Measurements from ENCODE around the gene C1orf174. TPM values are rescaled to one million over a fixed set of nuclear protein-coding genes. Genes with fewer than 3 reads are reported as not detected.

C1orf174 gene
- polyA plus RNA-seq, 4 donors = 27.9 to 33.2 (median 29.7) TPM

- DNase-seq (ENCODE audit: low read depth in 4 of 4, low spot score in 3 of 4) = no peak
These were observed 1.7 kb downstream of the C1orf174 start for GRCh38 chr1:3898475-3898735.

GRCh38 chr1:3896396-3897000 is 3.6 kb downstream of the C1orf174 start:
- DNase-seq (ENCODE audit: low read depth in 4 of 4, low spot score in 3 of 4) = no peak

DNA sequence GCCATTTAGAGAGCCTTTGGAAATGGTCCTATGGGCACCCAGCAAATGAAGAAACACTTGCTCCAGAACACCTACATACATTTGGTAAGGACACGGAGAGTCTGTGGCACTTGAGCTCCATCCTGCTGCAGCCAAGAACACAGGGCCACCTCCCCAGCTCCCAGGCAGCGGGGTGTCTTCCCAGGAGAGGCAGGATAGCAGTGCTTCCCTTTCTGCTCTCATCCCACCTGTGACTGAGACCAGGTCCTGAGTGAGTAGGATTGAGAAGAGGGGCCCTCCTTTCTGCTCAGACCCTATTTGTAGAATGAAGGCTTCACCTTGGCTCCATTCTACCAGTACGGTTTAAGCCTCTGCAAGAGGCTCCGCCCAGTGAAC is 4.1 kb downstream of the C1orf174 start:
- DNase-seq (ENCODE audit: low read depth in 4 of 4, low spot score in 3 of 4) = no peak

DNA sequence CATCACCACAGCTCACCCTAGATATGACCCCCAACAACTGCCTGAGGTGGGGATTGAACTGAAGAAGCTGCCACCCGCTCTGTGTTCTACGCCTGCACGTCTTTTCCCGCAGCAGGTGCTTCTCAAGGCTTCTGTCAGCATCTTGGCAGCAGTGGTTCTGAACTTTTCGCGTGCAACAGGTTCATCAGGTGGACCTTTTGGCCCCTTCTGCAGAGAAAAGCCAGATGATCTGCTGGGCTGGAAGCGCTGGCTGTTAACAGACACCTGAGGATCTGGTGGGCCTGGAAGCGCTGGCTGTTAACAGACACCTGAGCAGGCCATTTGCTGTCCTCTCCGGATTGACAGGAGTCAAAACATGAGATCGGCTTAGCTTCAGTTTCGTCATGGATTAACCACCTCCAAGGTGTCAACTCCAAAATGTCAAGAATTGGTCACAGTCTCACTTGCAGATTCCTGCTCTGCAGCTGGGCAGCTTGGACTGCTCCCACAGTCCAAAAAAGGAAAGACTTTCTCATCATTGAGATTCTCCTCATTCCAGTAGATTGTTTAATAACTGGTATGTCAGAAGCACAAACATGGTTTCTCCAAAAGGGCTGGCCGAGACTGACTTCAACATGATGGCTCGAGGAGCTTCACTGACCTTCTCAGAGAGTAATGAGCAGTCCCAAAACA is 4.7 kb downstream of the C1orf174 start:
- no peak for DNase-seq (ENCODE audit: low read depth in 4 of 4, low spot score in 3 of 4)

GRCh38 chr1:3894626-3895278 is 5.3 kb downstream of the C1orf174 start:
- DNase-seq (ENCODE audit: low read depth in 4 of 4, low spot score in 3 of 4) = no peak

GRCh38 chr1:3893190-3893589 is 6.9 kb downstream of the C1orf174 start:
- DNase-seq (ENCODE audit: low read depth in 4 of 4, low spot score in 3 of 4) = no peak

DNA sequence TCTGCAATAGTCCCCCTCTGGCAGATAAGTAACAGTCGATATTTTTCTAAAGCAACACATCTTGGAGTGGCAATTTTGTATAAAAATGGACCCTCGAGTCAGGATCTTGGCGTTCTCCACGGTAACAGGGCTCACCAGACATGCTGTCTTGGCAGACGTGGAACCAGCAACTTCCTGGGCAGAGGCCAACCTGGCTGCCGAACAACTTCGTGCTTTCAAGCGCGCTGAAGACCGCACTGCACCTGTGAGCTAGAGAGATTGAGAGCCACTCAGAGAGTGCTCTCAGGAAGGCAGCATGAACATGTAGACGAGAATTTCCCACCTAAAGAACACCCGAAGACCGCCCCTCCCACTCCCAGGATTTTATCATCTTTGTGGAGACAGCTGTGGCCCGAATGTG is 7.3 kb downstream of the C1orf174 start:
- no peak for DNase-seq (ENCODE audit: low read depth in 4 of 4, low spot score in 3 of 4)

DNA sequence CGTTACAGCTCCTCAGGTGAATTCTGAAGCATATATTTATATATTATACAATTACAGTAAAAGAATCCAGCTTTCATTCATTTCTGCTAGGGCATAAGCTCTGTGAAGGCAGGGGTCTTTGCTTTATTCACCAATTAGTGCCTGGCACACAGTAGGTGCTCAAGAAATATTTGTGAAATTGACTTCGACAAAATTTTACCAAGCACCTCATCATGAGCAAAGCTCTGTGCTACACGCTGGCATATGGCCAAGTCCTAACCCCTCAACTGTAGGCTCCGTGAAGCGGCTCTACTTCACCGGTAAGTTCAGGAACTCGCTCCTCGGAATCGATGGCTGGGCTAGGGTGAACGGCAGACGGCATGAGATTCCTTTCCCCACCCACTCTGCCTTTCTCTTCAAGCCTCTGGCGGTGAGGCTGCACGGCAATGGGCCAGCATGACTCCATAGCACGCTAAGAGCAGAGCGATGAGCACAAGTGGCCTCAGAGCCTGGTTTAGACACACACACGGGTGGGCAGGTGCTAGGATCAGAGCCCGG is 8.7 kb downstream of the C1orf174 start:
- DNase-seq (ENCODE audit: low read depth in 4 of 4, low spot score in 3 of 4) = no peak

- DNase-seq (ENCODE audit: low read depth in 4 of 4, low spot score in 3 of 4) = no peak
These were observed 9.4 kb downstream of the C1orf174 start for GRCh38 chr1:3890389-3891328.

- no peak for DNase-seq (ENCODE audit: low read depth in 4 of 4, low spot score in 3 of 4)
These were observed 10.1 kb downstream of the C1orf174 start for GRCh38 chr1:3889936-3890335.

DNA sequence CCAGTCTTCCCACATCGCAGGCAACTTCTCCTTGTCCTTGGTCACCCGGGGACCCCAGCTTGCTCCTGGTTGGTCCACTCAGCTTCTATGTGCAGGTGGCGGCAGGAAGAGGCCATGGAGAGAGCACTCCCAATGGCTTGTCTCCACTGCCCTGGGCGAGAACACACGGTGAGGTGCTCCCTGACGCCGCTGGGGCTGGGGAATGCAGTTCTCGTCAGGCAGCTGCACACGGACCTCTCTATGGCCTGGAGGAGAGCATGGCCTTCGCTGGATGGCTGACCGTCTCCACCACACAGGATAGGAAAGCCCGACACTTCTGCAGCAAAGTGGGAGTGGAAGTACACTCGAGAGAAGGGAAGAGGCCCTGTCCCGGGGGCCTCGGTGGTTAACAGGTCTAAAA is 11.8 kb downstream of the C1orf174 start:
- no peak for DNase-seq (ENCODE audit: low read depth in 4 of 4, low spot score in 3 of 4)

DNA sequence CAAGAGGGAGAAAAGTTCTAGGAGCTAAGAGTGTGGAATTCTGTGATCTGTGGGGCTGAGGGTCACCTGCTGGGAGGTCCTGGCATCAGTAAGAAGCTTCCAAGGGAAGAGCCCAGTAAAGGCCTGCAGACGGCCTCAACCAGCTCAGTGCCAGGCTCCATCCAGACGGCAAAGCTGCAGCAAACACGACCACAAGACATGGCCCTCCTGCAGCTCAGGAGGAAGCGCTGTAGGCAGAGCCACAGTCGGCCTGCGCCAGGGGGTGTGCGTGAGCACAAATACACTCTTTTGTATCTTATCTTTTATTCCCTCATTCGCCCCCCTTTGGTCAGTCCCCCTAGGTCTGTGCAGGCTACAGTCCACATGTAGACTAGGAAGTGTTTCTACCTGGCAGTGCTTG is 13.4 kb downstream of the C1orf174 start:
- no peak for DNase-seq (ENCODE audit: low read depth in 4 of 4, low spot score in 3 of 4)

DNA sequence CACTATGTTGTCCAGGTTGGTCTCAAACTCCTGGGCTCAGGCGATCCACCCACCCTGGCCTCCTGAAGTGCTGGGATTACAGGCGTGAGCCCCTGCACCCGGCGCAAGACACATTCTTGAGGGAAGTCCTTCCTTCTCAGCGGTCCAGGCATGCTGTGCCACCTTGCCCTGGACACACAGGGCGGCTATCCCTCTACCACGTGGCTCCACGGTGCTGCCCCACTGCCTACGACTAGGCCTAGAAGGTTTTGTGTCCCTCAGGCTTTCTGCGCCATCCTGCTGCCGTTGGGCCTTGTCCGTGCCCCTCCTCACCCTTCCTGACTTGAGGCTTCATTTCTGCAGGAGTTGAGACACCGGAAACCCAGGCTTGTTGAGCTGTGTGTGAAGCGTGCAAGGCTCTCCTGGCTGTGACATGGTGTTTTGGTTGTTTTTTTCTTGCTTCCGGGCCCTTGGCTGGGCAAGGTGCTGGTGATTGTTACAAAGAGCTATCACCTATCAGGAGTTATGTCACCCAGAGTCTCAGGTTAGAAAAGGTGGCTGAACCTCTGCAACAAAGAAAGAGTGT is 13.9 kb downstream of the C1orf174 start:
- no peak for DNase-seq (ENCODE audit: low read depth in 4 of 4, low spot score in 3 of 4)

DNA sequence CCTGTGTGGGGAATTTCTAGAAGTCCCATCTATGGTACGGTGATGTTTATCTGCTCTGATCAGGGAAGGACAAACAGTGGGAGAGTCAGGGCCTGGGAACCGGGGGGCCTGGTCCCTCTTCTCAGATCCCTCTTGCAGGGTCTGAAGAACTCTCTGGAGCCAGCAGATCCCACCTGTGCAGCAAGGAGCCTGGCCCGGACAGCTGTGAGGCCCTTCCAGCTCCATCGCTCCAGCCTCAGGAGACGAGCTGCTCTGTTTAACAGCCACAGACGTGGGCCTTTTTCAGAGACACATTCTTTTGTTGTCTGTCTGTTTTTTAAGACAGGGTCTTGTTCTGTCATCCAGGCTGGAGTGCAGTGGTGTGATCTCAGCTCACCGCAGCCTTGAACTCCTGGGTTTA is 14.5 kb downstream of the C1orf174 start:
- no peak for DNase-seq (ENCODE audit: low read depth in 4 of 4, low spot score in 3 of 4)

- DNase-seq (ENCODE audit: low read depth in 4 of 4, low spot score in 3 of 4) = no peak
These were observed 15.1 kb downstream of the C1orf174 start for GRCh38 chr1:3884966-3885365.

DNA sequence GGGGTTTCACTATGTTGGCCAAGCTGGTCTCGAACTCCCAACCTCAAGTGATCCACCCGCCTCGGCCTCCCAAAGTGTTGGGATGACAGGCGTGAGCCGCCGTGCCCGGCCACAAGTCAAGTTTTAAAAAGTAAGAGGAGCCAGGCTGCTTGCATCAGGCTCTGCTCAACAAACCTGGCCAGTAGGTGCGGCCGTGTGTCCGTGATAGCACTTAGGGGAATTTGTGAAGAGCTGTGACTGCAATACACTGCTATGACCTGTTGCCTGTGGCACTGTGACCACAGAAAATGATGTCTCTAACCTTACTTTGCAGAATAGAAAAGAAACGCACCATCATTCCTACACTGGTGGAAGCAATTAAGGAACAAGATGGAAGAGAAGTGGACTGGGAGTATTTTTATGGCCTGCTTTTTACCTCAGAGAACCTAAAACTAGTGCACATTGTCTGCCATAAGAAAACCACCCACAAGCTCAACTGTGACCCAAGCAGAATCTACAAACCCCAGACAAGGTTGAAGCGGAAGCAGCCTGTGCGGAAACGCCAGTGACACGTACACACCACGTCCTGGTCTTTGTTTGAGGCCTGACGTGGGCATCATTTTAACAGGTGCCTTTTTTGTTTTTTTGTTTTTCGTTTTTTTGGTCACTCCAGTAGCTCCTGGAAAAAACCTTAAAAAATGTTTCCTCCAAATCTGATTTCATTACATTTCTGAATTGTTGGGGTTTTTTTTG is 16.7 kb downstream of the C1orf174 start:
- DNase-seq (ENCODE audit: low read depth in 4 of 4, low spot score in 3 of 4) = no peak

DNA sequence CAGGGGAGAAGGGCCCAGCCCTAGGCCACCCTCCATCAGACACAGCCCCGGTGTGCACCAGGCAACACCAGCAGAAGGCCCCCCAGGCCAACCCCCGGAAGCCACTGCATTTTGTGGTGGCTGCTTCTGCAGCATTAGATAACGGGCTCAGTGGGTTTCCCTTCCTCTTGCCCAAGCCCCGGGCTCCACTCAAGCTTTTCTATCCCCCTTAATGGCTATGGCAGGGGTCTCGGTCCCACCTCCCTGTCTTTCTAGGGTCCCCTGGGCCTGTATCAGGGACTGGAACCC is 18.9 kb downstream of the C1orf174 start:
- DNase-seq (ENCODE audit: low read depth in 4 of 4, low spot score in 3 of 4) = no peak

DNA sequence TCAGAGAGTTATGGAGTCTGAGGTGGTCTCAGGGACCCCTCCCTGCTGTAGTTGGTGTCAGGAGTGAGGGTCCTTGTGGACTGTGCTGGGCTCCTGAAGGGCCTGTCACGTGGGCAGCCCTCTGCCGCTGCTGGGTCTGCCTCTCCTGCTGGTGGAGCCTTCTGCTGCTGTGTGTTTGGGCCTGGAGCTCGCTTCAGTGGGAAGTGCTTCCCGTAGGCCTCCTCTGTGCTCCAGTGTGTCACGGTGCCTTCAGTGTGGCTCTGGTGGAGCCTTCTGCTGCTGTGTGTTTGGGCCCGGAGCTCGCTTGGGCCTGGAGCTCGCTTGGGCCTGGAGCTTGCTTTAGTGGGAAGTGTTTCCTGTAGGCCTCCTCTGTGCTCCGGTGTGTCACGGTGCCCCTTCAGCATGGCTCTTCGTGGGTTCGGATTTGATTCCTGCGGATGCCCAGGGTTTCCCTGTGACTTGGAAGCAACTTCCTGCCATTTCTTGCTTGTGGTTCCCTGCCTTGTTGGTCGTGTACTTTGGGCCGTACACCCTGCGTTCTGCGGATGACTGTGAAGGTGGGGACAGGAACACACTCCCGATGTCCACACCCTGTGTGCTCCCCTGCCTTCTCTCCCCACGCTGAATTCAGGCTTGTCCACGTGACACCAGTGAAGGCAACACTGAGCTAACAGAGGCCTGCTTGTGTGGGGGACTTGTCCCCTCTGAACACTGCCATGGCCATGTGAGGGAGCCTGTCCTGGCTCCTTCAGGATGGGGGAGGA is 19.5 kb downstream of the C1orf174 start:
- no peak for DNase-seq (ENCODE audit: low read depth in 4 of 4, low spot score in 3 of 4)

- no peak for DNase-seq (ENCODE audit: low read depth in 4 of 4, low spot score in 3 of 4)
These were observed 20.2 kb downstream of the C1orf174 start for GRCh38 chr1:3879787-3880428.
